Raji (cell line): ENCODE measurements around the gene CCDC191.

ENCODE experiments used
- POLR2A ChIP-seq: IDR thresholded peaks from 2 replicates; pipeline ENCODE4 v1.6.1; 2011; ENCODE audit warnings: low read depth, low read length, control low read depth; ENCODE audit not compliant: insufficient read depth

The CCDC191 gene

DNA sequence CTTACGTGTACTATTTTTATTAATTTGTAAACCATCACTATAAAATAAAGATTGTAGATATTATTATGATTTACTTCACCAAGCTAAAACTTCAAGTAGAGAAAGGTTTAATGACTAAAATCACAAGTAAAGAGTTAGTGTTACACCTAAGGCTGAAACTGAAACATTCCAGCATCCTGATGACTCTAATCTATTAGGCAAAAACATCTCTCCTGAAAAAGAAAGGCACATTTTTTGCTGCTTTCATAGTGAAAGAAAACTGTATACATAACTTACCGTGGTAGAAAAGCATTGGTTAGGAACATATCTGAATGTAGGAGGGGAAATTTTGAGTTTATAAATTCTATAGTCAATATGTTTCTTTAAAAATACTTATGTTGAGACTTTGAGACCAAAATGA is 35.4 kb downstream of the CCDC191 start:
- no peak for TF ChIP-seq POLR2A

DNA sequence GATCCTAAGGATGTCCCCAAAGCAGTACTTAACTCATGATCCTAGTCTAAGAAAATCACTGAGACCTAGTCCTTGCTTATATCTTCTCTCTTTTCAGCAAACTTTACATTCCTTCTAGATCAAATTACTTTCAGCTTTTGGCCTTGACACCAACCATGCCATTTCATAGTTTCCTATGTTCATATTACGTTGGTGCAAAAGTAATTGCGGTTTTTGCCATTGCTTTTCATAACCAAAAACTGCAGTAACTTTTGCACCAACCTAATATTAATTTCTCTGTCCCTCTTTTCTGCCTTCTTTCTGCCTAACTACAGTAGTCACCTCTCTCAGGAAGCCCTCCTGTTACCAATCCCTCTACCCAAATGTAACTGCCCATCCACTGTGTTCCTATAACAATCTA is 36.8 kb downstream of the CCDC191 start:
- TF ChIP-seq POLR2A, result no peak

DNA sequence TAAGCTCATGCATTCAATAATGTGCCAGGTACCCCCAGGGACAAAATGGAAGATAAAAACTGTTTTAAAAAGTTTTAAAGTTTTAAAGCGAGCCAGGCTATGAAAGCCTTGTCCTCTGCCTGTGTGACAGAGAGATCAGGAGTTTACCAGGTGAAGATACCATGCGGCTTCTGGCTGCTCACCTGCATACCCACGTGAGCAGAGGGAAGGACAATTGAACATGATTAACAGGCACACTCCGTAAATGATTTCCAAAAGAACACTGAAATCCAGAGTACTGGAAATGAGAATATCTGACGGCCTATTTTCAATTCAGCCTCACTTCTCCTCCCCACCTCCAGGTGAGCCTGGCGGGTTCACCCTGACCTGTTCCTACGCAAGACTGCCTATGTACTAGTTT is 42.1 kb downstream of the CCDC191 start:
- TF ChIP-seq POLR2A, result no peak

DNA sequence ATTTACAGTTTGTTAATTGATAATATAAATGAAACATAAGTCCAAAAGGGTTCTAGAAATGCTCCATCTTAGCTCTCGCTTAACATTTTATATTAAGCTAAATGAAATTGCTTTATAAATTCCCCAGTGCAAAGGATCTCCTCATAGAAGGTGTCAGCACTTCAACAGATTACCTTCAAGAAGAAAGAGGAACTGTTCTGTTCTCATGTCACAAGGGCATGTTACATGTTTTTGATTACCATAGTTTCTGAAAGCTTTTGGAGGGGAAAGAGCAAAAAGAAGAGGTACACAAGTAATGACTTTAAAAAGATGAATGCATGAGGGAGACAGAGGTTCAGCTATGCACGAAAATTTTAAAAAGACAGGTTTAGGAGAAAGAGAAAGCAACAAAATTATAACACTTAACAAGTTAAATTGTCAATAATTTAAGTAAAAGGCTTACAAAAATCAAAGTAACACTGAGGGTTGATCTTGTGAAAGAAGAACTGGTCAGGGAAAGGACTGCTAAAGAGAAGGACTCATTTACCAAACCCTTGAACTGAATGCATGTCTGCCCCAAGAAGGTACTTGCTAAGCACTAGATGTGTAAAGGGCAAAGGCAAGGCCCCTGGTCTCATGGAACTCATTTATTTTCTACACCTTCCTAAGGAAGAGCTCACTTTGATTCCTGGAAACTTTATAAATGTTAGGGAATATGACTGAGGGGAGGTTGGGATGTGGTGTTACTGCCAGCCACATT is 45.1 kb downstream of the CCDC191 start:
- no peak for TF ChIP-seq POLR2A

DNA sequence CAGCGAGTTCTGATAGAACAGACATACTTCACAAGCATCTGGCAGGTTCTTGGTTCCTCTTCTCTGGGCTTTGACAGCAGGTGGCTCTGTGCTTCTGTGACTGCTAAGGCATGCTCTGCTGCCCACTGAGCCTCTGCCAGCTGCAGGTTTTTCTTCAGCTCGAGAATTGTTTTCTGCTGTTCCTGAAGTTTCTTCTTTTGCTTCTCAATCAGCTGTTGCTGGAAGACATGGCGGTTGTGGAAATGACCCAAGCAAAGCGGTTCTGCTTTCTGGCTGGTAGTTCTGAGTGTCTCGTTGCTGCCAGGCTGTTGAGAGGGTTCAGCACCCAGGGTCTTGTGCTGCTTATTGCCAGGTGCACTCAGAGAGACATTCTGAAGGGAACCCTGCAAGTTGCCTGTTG is 50.8 kb downstream of the CCDC191 start:
- no peak for TF ChIP-seq POLR2A

DNA sequence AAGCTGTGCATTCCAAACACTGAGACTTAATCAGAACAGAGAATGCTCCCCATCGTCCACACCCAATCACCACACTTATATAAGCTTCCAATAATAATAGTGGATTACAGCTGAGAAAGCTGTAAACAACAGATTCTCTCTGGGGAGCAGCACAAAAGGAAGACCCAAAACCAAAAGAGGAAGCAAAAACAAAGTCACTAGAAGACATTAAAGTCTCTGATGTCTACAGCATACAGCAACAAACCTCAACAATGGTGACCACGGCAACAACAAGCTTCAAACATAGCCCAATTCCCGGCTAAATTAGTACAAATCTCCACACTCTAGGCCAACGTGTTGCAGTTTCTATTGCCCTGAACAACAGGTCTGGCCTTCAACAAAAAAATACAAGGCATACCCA is 70.8 kb downstream of the CCDC191 start:
- no peak for TF ChIP-seq POLR2A

DNA sequence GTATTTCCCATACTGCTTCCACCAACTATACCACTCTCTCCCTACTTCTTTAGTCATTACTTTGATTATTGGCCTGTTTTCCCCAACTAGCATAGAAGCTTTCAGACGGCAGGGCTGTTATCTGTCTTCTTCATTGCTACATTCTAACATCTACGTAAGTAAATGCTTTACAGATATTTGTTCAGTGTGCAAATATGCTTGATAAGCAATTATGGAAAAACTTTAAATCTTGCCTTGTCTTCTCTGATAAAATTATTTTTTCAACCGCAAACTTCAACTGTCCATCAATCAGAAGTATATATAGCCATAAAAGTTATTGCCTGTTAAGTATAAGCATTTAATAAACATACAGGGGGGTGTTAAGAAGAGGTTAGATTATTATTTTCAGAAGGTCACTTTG is 72.8 kb downstream of the CCDC191 start:
- no peak for TF ChIP-seq POLR2A

DNA sequence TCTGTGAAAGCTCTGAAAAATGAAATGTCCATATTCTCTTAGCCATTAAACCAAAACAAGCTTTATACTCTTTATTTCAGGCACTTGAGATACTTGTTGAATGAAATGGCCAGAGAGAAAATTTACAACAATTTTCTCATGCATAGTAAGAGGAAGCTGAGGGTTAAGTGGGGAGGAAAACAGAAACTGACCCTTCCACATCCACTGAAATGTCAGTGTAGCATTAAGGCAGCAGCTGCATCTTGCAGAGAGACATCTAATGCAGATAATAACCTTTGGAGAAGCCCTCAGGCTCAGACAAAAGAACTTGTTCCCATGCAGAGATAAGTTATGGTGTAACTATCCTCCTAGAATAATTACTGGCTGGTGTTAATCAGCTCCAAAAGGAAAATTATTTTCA is 74.5 kb downstream of the CCDC191 start:
- no peak for TF ChIP-seq POLR2A

DNA sequence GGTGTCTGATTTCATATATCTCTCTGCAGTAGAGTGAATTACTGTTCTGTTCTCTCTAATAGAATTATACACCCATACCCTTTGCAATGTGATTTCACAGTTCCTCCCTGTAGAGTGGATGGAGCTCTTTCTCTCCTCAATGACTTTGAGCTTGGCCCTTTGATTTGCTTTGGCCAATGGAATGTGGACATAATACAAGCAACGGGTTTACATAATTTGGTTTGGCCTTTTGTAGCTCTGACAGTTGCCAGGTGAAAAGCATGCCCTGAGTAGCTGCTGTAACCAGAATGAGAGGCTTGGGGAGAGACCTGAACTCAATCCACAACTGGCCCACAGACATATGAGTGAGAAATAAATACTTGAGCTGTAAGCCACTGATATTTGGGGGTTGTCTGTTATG is 76.4 kb downstream of the CCDC191 start:
- TF ChIP-seq POLR2A, result no peak

DNA sequence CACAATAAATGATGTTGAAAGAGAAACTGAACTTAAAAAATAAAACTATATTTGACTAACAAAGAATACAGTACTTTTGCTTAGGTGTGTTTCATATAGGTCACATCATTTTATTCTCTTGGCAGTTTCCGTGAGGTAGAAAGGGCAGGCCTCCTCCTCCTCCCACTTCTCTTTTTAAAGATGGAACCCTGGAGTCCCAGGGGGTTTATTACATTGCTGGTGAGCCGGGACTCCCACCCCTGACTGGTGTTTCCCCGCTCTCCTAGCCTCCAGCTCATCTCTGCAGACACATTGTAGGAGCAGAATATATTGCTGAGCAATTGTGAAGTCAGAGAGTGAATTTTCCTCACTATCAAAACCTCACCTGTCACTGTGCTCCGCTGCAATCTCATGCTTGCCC is 78.5 kb downstream of the CCDC191 start:
- TF ChIP-seq POLR2A, result no peak

DNA sequence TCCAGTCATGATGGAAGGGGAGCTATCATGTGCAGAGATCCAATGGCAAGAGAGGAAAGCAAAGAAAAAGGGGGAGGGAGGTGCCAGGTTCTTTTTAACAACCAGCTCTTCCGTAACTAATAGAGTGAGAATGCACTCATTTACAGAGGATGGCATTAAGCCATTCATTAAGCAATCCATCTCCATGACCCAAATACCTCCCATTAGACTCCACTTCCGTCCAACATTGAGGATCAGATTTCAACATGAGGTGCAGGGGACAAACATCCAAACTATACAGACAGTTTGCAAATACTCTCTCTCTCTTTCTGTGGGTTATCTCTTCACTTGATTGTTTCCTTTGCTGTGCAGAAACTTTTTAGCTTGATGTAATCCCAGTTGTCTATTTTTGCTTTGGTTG is 87.3 kb downstream of the CCDC191 start:
- TF ChIP-seq POLR2A, result no peak

DNA sequence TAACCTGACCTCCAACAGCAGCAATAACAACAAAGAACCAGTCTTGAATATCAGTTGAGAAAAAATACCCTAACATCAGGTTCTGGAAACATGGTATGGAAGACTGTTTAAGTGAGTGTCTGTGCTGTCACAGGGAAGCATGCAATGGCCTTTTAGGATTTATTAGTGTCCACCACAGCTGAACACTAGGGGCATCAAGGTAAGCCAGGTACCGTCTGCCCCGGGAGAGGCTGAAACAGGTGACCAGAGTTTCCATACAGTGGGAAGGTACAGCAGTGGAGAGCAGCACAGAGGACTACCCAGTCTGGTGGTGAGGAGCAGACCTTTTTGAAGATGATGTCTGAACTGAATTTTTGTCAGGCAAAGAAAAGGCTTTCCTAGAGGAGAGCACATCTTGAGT is 90.2 kb downstream of the CCDC191 start:
- TF ChIP-seq POLR2A, result no peak

DNA sequence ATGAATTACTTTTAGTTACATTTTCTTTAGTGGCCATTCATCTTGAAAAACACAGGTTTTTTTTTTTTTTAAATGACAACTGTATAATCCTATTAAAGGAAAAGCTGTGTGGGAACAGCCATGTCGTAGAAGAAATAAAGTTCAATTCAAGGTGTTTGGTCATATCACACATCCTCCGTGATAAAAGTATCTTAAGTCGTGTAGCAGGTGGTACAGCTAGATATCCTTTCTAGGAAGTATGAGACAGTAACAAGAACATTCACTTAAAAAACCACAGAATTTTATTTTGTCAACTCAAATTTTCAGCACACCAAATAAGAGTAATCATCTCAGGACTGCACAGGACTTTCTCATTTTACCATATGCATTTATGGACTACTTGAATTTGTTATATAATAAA is 92.4 kb downstream of the CCDC191 start:
- TF ChIP-seq POLR2A, result no peak

DNA sequence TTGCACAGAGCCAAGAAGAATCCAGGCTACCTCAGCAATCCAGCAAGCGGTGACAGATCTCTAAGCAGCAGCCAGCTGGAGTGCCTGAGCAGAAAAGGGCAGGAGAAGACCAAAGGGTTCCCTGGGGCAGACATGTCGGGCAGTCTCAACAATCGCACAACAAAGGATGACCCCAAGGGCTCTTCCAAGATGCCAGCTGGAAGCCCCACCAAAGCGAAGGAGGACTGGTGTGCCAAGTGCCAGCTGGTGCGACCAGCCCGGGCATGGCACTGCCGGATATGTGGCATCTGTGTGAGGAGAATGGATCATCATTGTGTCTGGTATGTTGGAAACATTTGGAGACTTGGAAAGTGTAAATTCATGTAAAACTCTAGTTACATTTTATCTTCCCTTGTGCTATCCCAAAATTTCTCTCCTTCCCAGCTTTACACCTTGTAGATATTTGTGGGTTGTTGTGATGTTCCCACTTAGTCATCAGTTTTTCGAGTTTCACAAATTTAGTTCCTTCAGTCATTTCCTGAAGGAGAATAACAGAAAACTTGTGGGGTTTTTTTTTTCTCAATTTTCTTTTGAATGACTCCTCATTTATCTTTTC is 102.1 kb downstream of the CCDC191 start:
- TF ChIP-seq POLR2A, result no peak

DNA sequence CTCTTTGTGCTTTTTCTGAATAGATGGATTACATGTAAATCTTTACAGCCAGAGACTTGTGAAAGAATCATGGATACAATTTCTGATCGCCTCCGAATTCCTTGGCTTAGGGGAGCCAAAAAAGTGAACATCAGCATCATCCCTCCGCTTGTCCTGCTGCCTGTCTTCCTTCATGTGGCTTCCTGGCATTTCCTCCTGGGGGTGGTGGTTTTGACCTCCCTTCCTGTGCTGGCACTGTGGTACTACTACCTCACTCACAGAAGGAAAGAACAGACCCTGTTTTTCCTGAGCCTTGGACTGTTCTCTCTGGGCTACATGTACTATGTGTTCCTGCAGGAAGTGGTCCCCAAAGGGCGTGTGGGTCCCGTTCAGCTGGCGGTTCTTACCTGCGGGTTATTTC is 102.6 kb downstream of the CCDC191 start:
- no peak for TF ChIP-seq POLR2A

DNA sequence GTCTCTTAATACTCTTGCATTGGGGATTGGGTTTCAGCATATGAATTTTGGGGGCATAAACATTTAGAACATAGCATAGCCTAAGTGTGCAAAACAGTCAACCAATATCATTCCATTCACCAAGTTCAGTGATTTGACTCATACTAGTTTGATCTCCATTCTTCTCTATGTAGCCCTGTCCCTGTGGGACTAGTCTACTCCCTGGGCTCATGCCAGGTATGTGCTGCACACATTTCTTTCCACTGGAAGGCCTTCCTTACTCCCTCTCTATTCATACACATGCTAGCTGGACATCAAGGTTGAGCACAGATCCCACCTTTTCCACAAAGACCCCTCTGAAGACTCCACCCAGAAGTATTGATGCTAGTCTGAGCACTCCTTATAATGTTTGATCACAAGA is 103.4 kb downstream of the CCDC191 start:
- no peak for TF ChIP-seq POLR2A
